Stimulated activated CD4-positive, alpha-beta T cell treated with anti-CD3 and anti-CD28 coated beads, Interleukin-15, amount 100 ng/mL, for 1 hour (primary cell): Measurements from ENCODE around the gene GPR37.

Experiments
- DNase-seq, 2 donors: peaks; one replicate each; pipeline ENCODE4 v3.0.0-alpha.2; 2020; ENCODE audit warnings: low read depth in 1 of 2, low spot score in 1 of 2

Gene GPR37

DNA sequence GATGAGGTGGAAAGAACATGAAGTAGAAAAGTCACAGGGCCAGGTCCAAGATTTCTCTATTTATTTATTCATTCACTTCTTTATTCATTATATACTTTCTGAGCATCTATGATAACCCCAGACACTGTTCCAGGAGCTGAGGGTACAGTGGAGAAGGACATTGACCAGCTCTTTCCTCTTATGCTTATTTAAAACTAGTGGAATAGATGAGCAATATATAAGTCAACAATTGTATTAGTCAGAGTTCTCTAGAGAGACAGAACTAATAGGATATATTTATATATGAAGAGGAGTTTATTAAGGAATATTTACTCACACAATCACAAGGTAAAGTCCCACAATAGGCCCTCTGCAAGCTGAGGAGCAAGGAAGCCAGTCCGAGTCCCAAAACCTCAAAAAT is 15.0 kb upstream of the GPR37 start:
- no peak for DNase-seq

DNA sequence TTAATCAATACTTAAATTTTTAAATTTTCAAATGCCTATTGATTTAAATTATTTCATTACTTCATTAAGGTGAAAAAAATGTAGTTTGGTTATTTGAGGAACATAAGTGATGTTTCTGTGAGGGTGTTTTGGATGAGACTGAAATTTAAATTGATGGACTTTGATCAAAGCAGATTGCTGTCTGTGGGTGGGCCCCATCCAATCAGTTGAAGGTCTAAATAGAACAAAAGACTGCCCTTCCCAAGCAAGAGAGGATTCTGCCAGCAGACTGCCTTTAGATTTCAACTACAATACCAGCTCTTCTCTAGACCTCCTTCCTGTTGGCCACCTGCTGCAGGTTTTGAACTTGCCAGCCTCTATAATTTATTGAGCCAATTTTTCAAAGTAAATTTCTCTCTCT is 14.5 kb upstream of the GPR37 start:
- DNase-seq = no peak

DNA sequence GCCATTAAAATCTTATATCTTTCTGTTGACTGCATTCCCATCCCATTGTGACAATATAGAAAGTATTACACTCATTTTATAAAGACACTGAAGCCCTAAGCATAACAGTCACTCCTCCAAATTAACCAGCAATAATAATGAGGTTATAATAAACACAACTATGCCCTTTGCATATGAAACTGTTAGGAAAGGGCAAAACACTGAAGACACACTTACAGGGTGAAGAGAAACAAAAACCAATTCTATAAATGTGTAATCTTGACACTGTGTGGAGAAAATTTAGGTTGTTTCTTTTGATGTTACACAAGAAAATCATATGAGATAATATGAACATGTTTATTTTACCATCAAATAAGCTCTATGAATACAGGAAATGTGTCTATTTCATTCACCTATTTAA is 14.0 kb upstream of the GPR37 start:
- no peak for DNase-seq

DNA sequence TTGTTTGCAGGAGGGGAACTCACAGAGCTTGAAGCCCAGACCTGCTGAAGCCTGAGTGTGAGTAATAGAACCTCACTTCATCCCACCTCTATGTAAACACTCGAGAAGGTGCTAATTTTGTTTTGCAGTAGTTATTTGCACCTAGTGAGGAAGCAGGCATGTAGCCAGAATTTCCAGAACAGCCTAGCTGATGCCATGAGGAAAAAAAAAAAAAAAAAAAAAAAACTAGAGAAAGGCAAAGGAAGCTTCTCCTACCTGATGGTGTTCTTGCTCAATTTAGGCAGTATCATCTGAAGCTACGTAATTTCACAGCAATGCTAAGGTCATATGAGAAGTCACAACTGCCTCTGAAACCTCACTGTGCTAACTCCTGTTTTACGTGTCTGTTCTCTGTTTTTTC is 13.6 kb upstream of the GPR37 start:
- DNase-seq = no peak

DNA sequence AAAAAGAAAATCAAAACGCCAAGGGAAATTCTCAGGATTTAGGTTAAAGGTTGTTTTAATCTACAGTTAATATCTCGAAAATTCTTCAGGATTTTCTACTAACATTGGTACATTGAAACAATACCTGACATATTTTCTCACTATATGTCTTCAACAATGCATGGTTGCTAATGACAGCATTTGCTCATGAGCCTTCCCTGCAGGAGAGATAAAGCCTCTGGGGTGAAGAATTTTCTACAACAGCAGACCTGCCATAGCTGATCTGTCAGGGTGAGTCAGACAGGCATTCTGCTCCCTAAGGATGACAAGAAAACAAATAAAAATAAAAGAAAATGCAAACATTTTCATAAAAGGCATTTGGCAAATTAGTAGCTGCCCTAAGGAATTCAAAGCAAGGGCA is 11.7 kb upstream of the GPR37 start:
- no peak for DNase-seq

DNA sequence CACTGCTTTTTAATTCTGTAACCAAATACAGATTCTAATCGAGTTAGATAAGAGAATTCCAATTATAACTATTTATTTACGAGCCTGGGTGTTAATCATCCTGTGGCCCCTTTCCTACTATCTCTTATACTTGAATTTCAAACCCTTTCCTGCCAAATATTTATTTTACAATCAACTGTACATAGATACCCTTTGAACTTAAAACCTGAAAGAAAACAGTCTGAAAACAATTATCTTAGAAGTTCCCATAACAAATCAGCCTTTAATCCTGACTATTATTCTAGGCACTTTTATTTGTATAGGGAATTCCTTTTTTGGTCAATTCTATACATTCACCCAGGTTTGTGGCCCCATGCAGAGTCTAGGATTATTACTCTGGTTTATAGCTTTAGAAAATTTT is 10.6 kb upstream of the GPR37 start:
- DNase-seq = no peak

DNA sequence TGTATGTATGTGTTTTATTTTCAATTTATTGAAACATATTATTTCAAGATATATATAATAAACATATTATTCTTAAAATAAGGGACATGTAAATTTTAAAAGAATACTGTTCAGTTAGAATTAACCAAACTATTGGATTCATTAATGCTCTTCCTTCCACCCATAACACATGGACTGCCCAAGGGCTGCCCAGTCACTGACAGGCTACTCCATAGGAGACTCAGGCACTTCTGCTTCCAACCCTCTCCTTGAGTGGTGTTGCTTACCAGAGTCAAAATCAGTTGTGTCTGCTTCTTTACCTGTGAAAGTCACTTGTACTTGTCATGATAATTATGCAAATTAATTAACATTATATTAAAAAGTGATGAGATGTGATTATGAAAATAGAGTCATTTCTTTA is 9.8 kb upstream of the GPR37 start:
- DNase-seq = no peak

DNA sequence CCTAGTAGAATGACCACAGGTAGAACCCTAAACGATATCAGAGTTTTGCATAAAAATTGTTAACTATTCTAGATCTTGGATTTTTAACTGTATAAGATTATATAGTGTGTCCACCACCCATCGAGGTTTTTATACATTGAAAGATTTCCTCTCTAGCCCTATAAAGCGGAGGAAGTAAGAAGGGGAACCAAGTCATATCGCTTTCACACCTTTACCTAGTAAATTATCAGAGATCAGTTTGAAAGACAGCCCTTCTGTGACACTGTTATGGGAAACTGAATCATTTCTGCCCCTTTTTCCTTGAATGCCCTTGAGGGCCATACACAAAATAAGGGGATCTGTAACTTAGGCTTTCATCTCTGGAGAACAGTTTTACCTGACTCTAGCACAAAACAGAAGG is 8.3 kb upstream of the GPR37 start:
- no peak for DNase-seq

DNA sequence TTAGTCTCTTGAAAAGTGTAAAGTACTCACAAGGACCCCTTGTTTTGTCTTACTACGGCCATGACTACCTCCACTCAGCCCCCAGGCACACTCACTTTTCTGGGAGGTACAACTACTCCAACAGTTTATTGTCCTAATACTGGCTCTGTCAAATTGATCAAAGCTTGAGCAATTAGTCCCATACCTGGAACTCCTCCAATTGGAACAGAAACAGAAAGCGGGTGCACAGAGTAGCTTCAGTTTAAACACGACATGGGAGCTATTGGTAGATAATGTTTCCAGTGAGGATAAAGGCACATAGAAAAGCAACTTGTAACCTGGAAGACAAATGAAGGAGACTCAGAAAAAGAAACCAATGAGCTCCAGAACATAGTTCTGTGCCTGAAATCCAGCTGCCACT is 7.7 kb upstream of the GPR37 start:
- no peak for DNase-seq

DNA sequence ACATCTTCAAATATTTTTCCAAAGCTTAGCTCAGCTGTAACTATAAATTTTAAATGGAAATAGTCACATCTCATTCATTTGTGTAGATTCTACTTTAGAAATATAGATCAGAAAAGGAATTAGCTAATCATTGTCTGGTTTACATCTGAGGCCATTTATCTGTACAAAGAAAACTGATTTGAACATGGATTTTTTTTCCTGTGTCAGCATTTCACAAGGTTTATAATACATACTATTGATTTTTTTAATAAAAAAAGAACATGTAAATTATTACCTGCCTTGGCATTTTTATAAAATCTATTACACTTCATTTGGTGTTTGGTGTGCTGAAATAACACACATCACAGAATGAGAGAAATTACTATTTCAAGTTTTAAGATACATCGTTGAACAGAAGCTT is 3.5 kb upstream of the GPR37 start:
- no peak for DNase-seq

DNA sequence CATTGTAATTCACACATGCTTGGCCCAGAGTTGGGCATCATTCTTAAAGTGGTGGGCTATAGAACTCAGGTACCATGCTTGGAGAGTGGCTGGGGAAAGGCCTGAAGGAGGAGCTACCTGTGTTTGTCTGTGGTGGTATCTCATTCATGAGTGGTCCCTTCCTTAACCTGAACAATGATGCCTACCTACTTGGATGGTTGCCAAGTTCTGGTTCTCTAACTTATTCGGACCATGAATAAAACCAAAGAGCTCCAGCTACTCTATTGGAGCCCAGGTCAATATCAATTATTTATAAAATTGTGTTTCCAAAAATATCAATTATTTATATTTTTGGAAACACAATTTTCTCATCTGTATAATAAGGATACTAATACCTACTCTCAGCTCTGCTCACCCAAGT is 2.9 kb upstream of the GPR37 start:
- DNase-seq = no peak

DNA sequence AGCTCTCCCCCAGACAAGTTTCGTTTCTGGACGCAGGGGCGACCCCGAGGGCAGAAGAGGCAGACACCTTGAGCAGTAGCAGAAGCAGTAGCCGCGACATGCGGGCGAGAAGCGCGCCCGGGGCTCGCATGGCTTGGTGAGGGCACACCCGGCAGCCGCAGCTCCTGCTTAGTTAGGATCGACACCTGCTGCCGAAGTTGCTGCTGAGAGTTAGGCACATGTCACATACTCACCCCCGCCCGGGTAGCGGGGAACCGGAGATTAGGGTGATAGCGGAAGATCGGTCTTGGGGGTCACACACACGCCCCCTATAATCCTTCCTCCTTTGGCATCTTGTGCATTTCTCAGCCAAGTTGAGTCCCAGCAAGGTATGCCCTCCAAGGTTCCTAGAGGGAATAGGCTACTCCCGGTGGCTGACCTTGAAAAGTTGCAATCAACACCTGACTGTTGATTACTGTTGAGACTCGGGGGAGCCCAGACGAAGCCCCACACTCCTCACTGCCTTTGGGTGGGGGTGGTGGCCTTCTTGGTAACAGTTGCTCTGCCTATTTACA is 668 bp downstream of the GPR37 start:
- DNase-seq = no peak

DNA sequence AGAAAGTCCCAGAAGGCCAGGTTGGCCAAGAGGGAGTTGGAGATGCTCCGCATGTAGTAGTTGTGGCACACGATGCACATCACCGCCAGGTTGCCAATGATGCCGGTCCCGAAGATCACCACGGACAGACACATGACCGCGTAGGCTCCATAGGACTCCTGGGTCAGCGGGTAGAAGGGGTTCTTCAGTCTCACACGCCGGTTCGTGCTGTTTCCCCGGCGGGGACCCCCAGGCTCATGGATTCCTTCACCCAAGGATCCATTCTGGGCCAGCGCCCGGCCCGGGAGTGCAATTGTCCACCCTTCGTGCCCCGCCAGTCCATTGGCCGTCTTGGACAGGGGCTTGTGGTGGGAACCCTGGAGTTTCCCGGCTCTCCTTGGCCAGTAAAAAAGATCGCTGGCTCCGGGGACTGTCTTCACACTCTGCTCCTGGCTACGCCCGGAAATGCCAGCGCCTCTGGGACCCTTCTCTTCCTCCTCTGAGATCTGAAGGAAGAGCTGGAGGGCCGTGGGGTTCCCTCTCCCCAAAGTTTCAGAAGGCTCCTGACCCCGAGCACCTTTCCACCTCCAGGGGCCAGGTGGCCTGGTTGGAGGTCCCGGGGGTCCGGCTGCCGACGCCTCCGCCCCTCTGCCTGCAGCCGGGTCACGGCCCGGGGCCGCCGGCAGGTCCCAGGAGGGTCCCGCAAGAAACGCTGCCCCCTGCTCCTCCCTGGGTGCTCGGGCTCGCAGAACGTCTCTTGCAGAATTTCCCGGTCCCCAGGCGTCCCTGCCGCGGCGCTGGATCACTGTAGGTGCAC is 1.3 kb downstream of the GPR37 start:
- DNase-seq = no peak

DNA sequence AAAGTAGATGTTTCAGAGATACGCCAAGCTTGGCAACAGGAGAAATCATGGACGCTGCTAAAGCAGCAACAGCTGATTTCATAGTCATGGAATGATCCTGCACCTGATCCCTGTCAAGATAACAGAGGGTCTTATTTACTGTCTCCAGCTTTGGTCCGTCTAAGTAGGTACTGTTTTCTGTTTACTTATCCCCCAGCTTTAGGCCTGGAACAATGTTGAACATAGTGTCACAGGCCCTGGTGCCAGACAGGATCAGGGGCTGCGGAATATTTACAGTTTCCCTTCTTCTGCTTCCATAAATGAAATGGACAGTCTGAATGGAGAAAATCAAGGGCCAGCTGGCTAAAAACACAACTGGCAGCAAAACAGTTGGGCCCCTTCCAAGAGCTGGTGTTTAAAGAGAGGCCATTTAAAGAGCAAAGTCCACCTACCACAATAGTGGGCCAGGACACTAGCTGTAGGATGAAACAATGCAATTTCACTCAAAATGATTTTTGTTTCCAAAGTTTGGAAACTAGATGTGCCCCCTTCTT is 2.9 kb downstream of the GPR37 start:
- DNase-seq = no peak

DNA sequence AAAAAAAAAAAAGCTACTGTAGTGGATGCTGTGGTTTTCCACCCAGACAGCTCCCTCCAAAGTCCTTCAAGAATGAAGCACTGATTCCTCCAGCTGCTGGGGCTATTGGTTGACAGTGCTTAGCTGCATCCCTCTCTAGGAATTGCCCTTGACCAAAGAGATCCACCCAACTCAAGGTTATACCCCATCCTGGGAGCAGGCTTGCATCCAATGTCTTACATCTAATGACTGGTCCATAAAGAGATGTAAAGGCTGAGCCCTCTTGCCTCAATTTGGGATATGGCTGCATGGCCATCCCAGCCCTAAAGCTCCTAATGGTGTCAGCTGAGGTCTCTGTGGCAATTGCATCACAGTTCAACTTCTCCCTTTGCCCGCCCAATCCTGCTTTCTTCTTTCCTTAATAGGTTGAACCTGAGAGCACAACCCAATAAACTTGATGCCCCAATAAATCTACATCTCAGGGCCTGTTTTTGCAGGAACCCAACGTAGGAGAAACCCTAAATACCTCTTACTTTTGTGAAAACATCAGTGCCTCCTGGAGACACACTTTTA is 4.4 kb downstream of the GPR37 start:
- no peak for DNase-seq

DNA sequence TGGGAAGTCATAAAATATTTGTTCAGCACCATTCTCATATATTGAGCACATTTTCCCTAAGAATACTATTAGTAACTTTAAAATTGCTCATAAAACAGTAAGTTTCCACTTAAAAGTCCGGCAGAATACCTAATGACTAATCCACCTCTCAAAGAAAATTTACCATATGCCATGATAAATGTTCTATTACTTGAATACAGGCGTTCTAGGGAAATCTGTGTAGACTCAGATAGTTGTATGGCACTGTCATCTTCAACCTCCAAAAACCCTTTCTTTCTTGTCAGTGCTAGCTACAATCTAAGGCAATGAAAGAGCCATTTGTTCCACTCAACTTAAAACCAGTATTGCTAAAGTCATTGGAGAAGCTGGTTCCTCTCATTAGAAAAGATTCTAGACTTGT is 7.3 kb downstream of the GPR37 start:
- DNase-seq = no peak

DNA sequence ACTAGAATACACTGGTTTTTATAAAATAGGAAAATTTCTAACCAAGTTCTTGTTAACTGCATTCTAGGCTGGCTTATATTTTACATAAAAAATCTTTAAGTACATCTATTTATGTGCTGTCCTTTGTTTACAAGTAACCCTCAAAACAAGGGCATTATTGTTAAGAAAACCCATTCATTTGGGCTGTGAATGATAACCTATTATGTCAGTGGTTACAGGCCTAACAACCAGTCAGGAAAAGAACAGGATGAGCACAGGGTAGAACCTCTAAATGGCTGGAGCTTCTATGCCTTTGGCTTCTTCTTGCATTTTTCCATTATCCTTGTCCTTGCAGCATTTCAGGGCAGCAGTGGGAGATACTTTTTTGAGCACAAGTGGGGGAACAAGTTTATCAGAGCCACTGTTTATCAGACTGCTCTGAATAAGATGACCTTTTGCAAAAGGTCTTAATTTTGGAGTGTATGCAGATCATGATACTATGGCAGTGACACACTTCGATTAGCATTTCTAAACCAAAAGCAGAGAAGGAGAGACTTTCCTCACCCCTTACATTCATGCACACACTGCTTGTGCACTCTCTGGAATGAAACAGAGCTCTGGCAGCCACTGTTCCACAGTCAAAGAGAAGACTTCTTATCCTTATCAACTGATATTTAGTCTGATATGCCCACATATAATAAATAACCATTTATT is 10.9 kb downstream of the GPR37 start:
- DNase-seq = no peak

DNA sequence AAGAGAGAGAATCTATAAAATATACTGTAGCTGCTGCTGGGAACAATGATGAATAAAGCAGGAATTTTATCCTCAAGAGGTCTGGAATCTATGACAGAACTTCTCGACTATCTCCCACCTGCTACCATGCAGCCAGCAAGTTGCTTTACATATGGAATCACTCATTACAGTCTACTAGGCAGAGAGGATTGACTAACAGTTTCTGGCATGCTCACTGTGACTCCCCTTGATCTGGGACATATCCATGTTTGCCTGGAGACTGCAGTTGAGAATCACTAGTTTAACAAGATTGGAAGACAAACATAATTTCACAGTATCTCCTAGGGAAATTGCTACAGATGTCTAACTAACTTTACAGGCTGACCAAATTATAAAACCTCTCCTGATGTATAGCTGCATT is 13.3 kb downstream of the GPR37 start:
- no peak for DNase-seq

DNA sequence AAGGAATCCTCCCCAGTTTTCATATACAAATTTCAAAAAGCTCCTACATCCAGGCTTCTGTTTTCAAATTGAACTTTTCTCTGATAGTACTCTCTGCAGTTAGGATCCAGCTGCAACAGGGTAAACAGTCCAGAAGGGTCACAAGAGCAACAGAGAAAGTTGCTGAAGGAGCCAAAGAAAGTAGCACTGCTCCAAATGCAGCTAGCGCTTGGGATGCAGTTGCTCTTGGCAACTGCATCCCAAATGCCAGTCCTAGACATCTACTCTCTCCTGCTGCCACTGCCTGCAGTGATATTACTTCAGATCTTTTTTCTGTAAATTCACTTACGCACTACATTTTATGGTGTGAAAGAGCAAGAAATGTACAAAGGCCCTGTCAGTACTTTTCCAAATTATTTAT is 14.6 kb downstream of the GPR37 start:
- no peak for DNase-seq

DNA sequence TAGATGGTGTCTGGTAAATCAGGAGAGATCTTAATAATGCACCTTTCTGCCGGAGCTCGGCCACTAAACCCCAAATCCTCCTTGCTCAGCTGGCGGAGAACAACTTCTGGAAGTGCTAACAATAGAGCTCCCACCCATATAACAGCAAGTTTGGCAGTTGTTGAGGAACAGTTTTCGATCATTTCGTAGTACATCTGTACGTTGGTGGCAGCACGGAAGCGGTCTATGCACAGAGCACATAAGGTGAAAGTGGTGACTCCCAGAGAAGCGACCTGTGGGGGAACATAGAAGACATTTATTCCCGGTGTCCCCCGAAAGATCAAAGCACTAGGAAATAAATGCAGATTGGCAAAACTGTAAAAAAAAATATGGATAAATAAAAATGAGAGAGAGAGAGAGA is 18.5 kb downstream of the GPR37 start:
- DNase-seq = no peak

DNA sequence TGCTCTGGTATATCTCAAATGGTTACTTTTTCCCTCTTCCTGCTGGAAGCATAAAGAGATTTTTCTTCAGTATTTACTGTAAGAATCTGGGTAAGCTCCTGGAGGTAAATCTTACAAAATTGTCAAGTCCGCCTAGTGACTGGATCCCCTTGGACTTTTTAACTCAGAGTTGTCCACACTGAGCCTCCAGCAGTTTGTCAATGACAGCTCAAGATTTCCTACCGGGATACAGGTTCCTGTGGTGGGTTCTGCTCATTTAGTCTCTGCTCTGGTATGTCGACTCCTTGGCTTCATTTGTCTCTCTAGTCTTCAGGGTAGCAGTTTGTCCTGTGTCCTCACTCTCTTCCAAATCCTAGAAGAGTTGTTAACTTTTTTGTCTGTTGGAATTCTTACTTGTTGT is 27.0 kb downstream of the GPR37 start:
- DNase-seq = no peak

DNA sequence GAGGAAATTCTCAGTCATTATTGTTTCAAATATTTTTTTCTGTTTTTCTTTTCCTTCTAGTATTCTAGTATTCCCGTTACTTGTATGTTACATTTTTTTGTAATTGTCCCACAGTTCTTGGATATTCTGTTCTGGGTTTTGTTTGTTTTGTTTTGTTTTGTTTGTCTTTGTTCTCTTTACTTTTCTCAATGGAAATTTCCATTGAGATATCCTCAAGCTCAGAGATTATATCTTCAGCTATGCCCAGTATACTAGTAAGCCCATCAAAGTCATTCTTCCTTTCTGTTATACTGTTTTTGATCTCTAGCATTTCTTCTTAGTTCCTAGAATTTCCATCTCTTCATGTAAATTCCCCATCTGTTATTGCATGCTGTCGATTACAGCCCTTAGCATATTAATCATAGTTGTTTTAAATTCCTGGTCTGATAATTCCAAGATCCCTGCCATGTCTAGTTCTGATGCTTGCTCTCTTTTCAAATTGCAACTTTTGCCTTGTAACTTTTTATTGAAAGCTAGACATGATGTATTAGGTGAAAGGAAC is 27.8 kb downstream of the GPR37 start:
- no peak for DNase-seq
